Measurements from ENCODE around the gene IMMP2L.

- TF ChIP-seq SP1 (IDR thresholded peaks at IDR 0.05; ENCODE audit: low read depth, low read length) (no peak), CTCF (IDR thresholded peaks at IDR 0.05; ENCODE audit: control extremely low read depth in 1 of 3, insufficient read depth in 1 of 3, low read depth in 1 of 3, low read length in 3 of 3) (no peak), POLR2A (IDR thresholded peaks at IDR 0.05; ENCODE audit: control extremely low read depth in 1 of 2, low read depth in 2 of 2, low read length in 2 of 2) (no peak), ASH2L (IDR thresholded peaks at IDR 0.05; ENCODE audit: low read length) (no peak), EP300 (IDR thresholded peaks at IDR 0.05; ENCODE audit: borderline replicate concordance in 1 of 2, low read depth in 2 of 2, low read length in 2 of 2) (no peak), SIN3A (conservative IDR thresholded peaks at IDR 0.05 in 1 of 2, IDR thresholded peaks at IDR 0.05 in 1 of 2; ENCODE audit: low read depth in 1 of 2, low read length in 2 of 2) (no peak), USF2 (IDR thresholded peaks at IDR 0.05; ENCODE audit: low read length) (no peak), JUN (IDR thresholded peaks at IDR 0.05; ENCODE audit: low read depth, low read length) (no peak), TAF1 (IDR thresholded peaks at IDR 0.05; ENCODE audit: low read depth, low read length) (no peak), CREB1 (IDR thresholded peaks at IDR 0.05) (no peak), POLR2AphosphoS5 (IDR thresholded peaks at IDR 0.05; ENCODE audit: low read depth, low read length) (no peak), GABPA (IDR thresholded peaks at IDR 0.05; ENCODE audit: borderline replicate concordance, insufficient read depth, low read length) (no peak), JUND (IDR thresholded peaks at IDR 0.05; ENCODE audit: low read length) (no peak), CEBPB (IDR thresholded peaks at IDR 0.05; ENCODE audit: low read depth, low read length) (no peak)
These were observed 205.4 kb downstream of the IMMP2L start for GRCh38 chr7:111356941-111357340.

Data from H1 (cell line).